SJCRH30 (cell line): ENCODE results near the gene ASXL1. TPM values are rescaled to one million over a fixed set of nuclear protein-coding genes. Genes with fewer than 3 reads are reported as not detected.
A peak's percentile ranks its signal among the peaks of the same experiment; 100 is the strongest.

Experiments used
- DNase-seq, 2 experiments: peaks; one replicate each; pipeline ENCODE4 v3.0.0-alpha.2; 2015 to 2020
- H3K27ac ChIP-seq: fragments of 250-450 bp; sonication (Bioruptor Pico); 2 replicates; pipeline ENCODE4 v1.5.1; 2020; ENCODE audit warnings: mild to moderate bottlenecking, moderate library complexity
- H3K27me3 ChIP-seq: fragments of 250-450 bp; sonication (Bioruptor Pico); 2 replicates; pipeline ENCODE4 v1.5.1; 2020; ENCODE audit warnings: mild to moderate bottlenecking, moderate library complexity
- H3K36me3 ChIP-seq: fragments of 250-450 bp; sonication (Bioruptor Pico); 2 replicates; pipeline ENCODE4 v1.5.1; 2020; ENCODE audit warnings: mild to moderate bottlenecking, moderate library complexity
- H3K4me1 ChIP-seq: fragments of 250-450 bp; sonication (Bioruptor Pico); 2 replicates; pipeline ENCODE4 v1.5.1; 2020; ENCODE audit warnings: mild to moderate bottlenecking, moderate library complexity
- H3K4me3 ChIP-seq: fragments of 250-450 bp; sonication (Bioruptor Pico); 2 replicates; pipeline ENCODE4 v1.5.1; 2020; ENCODE audit warnings: mild to moderate bottlenecking, moderate library complexity
- H3K9me3 ChIP-seq: fragments of 250-450 bp; sonication (Bioruptor Pico); replicated peaks from 2 replicates; pipeline ENCODE4 v1.5.1; 2020; ENCODE audit warnings: mild to moderate bottlenecking, moderate library complexity
- total RNA-seq: library from RNA; depleted of rRNA; stranded (reverse); fragments of >200 nt; shearing (Covaris generic); gene quantifications from 2 replicates; pipeline ENCODE4 v1.2.3, GENCODE V29; 2014

ASXL1 gene
- total RNA-seq, 1 experiment from 2014 or later = 56.0 TPM

DNA sequence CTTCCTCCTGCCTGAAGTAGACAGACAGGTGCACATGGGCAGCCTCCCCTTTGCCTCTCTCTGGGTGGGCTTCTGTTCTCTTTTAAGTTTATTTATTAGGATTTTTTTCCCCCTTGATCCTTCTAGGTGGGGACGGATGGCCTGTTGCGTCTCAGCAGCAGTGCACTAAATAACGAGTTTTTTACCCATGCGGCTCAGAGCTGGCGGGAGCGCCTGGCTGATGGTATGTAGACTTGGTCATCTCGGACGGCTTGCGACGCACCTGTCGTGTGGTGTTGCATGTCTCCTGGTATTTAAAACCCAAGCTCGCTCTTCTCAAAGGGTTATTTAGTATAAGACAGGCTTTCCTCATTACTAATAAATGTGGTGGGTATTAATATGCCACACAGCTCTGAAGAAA, 73.3 kb downstream of the ASXL1 start:
- no peaks in the 10 kb centered on the region for H3K4me1 ChIP-seq

DNA sequence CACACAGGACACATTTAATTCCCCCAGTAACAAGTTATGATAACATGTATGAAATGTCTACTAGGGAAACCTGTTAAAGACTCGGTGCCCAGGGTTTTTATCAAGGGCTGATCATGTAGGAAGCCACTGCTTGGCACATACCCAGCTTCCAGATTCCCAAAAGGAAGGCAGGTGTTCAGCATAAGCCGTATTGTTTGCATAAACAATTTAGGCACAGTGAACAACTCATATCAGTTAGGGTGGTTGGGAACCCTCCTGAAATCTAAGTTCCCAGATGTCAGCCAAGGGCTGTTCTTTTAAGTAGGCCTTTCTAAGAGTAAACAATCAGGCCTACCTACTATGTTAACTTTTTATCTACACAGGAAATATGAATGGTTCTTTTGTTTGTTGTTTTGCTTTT, 74.1 kb downstream of the ASXL1 start:
- DNase-seq = no peak
- Histone ChIP-seq H3K4me1 (no peaks in the 10 kb centered on the region), H3K27ac (no peak overlapping the region), H3K27me3 (no peaks in the 10 kb centered on the region), H3K36me3 (peaks cover 92% of the 10 kb centered on the region), H3K9me3 (no peaks in the 10 kb centered on the region), H3K4me3 (no peak overlapping the region)

More for the DNA sequence above, 73.3 kb downstream of the ASXL1 start:
- Histone ChIP-seq H3K36me3 (peaks cover 89% of the 10 kb centered on the region), H3K4me3 (no peak overlapping the region), H3K9me3 (no peaks in the 10 kb centered on the region), H3K27ac (no peak overlapping the region), H3K27me3 (no peaks in the 10 kb centered on the region)
- no peak for DNase-seq

DNA sequence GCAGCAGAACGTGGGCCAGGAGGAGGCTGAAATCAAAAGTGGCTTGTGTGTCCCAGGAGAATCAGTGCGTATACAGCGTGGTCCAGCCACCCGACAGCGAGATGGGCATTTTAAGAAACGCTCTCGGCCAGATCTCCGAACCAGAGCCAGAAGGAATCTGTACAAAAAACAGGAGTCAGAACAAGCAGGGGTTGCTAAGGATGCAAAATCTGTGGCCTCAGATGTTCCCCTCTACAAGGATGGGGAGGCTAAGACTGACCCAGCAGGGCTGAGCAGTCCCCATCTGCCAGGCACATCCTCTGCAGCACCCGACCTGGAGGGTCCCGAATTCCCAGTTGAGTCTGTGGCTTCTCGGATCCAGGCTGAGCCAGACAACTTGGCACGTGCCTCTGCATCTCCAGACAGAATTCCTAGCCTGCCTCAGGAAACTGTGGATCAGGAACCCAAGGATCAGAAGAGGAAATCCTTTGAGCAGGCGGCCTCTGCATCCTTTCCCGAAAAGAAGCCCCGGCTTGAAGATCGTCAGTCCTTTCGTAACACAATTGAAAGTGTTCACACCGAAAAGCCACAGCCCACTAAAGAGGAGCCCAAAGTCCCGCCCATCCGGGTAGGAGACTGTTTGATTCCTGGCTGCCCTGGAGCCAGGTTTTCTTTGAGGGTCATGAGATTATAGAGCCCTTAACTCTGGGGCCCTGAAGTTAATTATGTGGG, 75.3 kb downstream of the ASXL1 start:
- Histone ChIP-seq H3K9me3 (no peaks in the 10 kb centered on the region), H3K27me3 (no peaks in the 10 kb centered on the region), H3K4me3 (no peak overlapping the region), H3K36me3 (peaks cover 95% of the 10 kb centered on the region), H3K27ac (no peak overlapping the region), H3K4me1 (no peaks in the 10 kb centered on the region)
- DNase-seq = no peak

DNA sequence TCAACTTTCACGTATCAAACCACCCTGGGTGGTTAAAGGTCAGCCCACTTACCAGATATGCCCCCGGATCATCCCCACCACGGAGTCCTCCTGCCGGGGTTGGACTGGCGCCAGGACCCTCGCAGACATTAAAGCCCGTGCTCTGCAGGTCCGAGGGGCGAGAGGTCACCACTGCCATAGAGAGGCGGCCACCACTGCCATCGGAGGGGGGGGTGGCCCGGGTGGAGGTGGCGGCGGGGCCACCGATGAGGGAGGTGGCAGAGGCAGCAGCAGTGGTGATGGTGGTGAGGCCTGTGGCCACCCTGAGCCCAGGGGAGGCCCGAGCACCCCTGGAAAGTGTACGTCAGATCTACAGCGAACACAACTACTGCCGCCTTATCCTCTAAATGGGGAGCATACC, 76.3 kb downstream of the ASXL1 start:
- peaks cover 96% of the 10 kb centered on the region for H3K36me3 ChIP-seq
- H3K27me3 ChIP-seq = no peaks in the 10 kb centered on the region
- no peaks in the 10 kb centered on the region for H3K4me1 ChIP-seq
- no peak for DNase-seq
- no peak overlapping the region for H3K4me3 ChIP-seq
- H3K27ac ChIP-seq = no peak overlapping the region
- no peaks in the 10 kb centered on the region for H3K9me3 ChIP-seq

DNA sequence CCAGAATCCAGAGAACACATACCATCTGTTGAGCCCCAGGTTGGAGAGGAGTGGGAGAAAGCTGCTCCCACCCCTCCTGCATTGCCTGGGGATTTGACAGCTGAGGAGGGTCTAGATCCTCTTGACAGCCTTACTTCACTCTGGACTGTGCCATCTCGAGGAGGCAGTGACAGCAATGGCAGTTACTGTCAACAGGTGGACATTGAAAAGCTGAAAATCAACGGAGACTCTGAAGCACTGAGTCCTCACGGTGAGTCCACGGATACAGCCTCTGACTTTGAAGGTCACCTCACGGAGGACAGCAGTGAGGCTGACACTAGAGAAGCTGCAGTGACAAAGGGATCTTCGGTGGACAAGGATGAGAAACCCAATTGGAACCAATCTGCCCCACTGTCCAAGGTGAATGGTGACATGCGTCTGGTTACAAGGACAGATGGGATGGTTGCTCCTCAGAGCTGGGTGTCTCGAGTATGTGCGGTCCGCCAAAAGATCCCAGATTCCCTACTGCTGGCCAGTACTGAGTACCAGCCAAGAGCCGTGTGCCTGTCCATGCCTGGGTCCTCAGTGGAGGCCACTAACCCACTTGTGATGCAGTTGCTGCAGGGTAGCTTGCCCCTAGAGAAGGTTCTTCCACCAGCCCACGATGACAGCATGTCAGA, 77.4 kb downstream of the ASXL1 start:
- Histone ChIP-seq H3K9me3 (no peaks in the 10 kb centered on the region), H3K4me1 (no peaks in the 10 kb centered on the region), H3K36me3 (peaks cover 91% of the 10 kb centered on the region), H3K27me3 (no peaks in the 10 kb centered on the region), H3K27ac (no peak overlapping the region), H3K4me3 (no peak overlapping the region)
- DNase-seq = no peak

DNA sequence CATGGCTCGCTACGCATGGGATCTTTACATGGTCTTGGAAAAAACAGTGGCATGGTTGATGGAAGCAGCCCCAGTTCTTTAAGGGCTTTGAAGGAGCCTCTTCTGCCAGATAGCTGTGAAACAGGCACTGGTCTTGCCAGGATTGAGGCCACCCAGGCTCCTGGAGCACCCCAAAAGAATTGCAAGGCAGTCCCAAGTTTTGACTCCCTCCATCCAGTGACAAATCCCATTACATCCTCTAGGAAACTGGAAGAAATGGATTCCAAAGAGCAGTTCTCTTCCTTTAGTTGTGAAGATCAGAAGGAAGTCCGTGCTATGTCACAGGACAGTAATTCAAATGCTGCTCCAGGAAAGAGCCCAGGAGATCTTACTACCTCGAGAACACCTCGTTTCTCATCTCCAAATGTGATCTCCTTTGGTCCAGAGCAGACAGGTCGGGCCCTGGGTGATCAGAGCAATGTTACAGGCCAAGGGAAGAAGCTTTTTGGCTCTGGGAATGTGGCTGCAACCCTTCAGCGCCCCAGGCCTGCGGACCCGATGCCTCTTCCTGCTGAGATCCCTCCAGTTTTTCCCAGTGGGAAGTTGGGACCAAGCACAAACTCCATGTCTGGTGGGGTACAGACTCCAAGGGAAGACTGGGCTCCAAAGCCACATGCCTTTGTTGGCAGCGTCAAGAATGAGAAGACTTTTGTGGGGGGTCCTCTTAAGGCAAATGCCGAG, 78.2 kb downstream of the ASXL1 start:
- Histone ChIP-seq H3K9me3 (no peaks in the 10 kb centered on the region), H3K36me3 (peaks cover 84% of the 10 kb centered on the region), H3K4me1 (no peaks in the 10 kb centered on the region), H3K27ac (no peak overlapping the region), H3K27me3 (no peaks in the 10 kb centered on the region), H3K4me3 (no peak overlapping the region)
- DNase-seq = no peak

DNA sequence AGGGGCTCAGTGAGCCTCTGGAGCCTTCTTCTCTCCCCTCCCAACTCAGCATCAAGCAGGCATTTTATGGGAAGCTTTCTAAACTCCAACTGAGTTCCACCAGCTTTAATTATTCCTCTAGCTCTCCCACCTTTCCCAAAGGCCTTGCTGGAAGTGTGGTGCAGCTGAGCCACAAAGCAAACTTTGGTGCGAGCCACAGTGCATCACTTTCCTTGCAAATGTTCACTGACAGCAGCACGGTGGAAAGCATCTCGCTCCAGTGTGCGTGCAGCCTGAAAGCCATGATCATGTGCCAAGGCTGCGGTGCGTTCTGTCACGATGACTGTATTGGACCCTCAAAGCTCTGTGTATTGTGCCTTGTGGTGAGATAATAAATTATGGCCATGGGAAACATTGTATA, 78.8 kb downstream of the ASXL1 start:
- no peaks in the 10 kb centered on the region for H3K27me3 ChIP-seq
- no peaks in the 10 kb centered on the region for H3K4me1 ChIP-seq
- no peak overlapping the region for H3K4me3 ChIP-seq
- H3K9me3 ChIP-seq = no peaks in the 10 kb centered on the region
- H3K36me3 ChIP-seq = peaks cover 80% of the 10 kb centered on the region
- no peak for DNase-seq
- H3K27ac ChIP-seq = no peak overlapping the region

DNA sequence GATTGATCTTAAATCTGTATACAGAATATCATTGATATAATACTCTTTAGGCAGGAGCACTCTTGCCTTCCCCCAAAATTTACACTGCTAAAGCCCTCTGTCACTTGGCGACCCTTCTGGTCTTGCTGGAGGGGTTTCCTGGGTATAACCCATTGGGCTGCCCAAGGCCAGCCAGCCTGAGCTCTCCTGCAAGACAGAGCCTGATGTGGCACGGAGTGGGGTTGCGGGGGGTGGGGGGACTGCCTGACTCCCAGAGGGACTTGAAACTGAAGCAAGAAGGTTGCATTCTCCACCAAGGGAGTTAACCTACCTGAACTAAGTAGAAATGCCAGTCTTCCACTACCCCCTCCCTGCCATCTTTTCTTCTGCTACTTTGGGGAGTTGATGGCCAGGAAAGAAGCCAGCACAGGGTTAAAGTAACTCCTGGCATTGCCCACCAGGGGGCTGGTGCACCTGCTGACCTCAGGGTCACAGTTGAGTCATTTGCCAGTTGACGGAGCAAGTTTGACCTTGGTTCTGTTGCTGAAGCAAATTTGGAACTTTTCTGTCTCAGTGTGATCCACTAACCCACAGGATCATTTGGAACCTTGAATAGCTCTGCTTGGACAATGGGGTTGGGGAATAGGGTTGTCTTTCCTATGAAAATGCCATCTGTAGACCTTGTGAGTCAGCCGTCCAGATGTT, 79.4 kb downstream of the ASXL1 start:
- DNase-seq = peak in 1 of 2 experiments; percentile 1
- Histone ChIP-seq H3K4me1 (no peaks in the 10 kb centered on the region), H3K4me3 (no peak overlapping the region), H3K27ac (no peak overlapping the region), H3K27me3 (no peaks in the 10 kb centered on the region), H3K36me3 (peaks cover 76% of the 10 kb centered on the region), H3K9me3 (no peaks in the 10 kb centered on the region)

DNA sequence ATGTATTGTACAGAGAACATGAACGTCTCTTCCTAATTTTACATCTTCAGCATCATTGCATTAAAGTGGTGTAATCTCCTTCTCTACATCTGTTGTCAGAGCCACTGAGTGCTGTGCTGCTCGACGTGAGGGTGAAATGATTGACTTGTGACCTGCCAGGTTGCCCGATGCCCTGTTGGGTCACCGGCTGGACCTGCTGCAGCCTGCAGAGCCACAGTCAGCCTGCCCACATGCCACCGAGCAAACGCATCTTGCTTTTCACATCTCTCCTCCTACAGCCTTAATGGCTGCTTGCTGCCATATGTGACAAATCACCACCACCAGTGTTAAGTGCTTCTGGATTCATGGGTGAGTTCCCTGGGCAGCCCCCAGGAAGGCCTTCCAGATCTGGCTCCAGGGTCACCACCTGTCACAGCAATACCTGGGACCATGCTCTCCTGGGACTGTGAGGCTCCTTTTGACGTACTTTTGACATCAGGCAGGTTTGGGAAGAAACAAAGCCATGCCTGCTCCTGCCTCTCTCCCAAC, 80.3 kb downstream of the ASXL1 start:
- Histone ChIP-seq H3K36me3 (peaks cover 67% of the 10 kb centered on the region), H3K4me3 (no peak overlapping the region), H3K27ac (no peak overlapping the region), H3K4me1 (no peaks in the 10 kb centered on the region), H3K27me3 (no peaks in the 10 kb centered on the region), H3K9me3 (no peaks in the 10 kb centered on the region)
- peak in 1 of 2 experiments; percentile 0 for DNase-seq

DNA sequence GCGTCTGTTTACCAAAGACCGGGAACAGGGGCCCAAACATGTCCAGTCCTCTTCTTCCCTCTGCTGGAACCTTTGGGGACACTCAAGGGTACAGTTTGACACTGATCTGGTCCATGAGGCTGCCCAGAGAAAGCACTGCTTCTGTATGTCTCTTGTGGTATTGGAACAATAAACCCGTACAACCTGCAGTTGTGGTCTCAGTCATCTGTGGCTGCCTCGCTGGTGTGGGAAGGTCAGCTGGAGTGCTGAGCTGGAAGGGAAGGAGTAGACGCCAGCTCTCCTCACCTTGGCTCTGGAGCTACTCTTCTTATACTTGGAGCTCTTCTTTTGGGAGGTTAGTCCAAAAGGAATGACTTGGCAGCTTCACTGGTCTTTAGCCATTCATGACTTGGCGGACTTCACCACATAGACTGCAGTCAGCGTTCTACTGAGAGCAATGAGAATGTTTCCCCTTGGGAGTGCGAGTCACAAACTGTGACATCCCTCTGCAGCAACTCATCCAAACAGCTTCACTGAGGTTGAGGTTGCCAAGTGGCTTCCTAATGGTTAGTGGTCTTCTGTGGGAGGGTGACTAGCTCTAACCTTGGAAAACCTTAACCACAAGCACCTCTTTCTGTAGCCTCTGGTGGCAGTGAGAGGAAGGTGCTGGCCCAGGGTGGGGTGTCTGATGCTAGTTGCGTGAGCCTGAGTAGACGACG, 81.2 kb downstream of the ASXL1 start:
- DNase-seq = peak in 1 of 2 experiments; percentile 0
- no peaks in the 10 kb centered on the region for H3K9me3 ChIP-seq
- H3K27me3 ChIP-seq = no peaks in the 10 kb centered on the region
- H3K4me3 ChIP-seq = no peak overlapping the region
- no peaks in the 10 kb centered on the region for H3K4me1 ChIP-seq
- no peak overlapping the region for H3K27ac ChIP-seq
- peaks cover 58% of the 10 kb centered on the region for H3K36me3 ChIP-seq

DNA sequence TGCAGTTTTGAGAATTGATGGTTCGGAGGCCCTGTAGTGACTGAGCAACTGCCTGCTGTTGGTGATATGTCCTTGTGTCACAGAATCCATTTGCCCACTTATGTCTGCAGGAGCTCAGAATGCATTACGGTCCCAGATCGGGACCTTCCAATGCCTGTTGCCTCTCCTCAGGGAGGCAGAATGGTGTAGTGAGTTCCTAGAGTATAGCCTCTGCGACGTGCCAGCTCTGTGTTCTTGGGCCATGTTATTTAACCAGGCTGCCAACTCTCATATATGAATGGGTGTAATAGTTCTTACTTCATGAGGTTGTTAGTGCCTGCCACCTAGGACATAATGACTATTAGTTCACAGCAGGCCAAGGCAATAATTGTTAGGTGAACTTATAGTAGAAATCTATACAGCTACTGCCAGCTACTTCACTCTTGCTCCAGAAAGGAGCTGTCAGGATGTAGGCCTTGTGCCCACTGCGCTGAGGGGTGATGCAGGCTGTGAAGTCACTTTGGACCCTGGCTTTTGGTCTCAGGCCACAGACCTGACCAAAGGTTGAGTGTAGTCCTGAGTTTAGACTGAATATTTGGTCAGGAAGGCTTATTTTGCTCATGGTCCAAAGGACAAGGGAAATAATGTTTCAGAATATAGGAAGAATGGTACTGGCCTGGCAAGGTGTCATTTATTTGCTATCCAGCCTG, 82.1 kb downstream of the ASXL1 start:
- H3K27ac ChIP-seq = no peak overlapping the region
- no peaks in the 10 kb centered on the region for H3K4me1 ChIP-seq
- no peak for DNase-seq
- H3K4me3 ChIP-seq = no peak overlapping the region
- no peaks in the 10 kb centered on the region for H3K9me3 ChIP-seq
- H3K36me3 ChIP-seq = peaks cover 51% of the 10 kb centered on the region
- no peaks in the 10 kb centered on the region for H3K27me3 ChIP-seq

DNA sequence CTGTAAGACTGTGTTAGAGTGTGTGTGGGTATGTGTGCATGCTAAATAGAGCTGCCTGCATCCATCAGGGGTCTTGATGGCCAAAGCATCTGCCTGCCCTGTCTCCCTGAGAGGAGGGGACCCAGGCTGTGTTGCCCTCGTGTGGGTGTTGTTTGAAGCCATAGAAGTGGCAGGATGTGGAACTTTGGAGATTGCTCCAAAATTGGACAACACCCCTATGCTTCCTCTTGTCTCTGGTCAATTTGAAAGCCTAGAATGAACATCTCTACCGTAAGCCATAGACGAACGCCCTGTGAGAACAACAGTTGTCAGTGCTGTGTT, 82.6 kb downstream of the ASXL1 start:
- peak in 1 of 2 experiments; percentile 1 for DNase-seq
- no peaks in the 10 kb centered on the region for H3K27me3 ChIP-seq
- peaks cover 46% of the 10 kb centered on the region for H3K36me3 ChIP-seq
- no peaks in the 10 kb centered on the region for H3K9me3 ChIP-seq
- no peaks in the 10 kb centered on the region for H3K4me1 ChIP-seq
- H3K27ac ChIP-seq = no peak overlapping the region
- H3K4me3 ChIP-seq = no peak overlapping the region

DNA sequence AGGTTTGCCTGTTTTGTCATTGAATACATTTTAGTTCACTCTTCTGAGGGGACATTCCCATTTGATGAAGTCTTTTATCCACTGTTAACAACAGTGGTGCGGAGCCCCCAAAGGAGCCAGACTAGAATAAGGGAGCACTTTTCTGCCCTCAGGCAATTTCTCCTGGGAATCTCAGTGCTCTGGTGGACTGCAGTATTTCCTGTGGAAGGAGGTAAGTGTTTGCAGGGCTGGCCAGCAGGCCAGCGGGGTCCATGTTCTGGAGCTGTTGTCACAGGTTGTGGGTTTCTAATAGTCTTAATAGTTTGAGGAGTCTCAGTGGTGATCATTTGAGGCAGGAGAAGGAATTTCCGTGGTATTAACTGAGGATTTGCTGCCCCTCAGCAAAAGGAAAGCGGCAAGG, 83.5 kb downstream of the ASXL1 start:
- no peak overlapping the region for H3K4me3 ChIP-seq
- H3K27ac ChIP-seq = no peak overlapping the region
- H3K27me3 ChIP-seq = no peaks in the 10 kb centered on the region
- no peaks in the 10 kb centered on the region for H3K9me3 ChIP-seq
- DNase-seq = no peak
- no peaks in the 10 kb centered on the region for H3K4me1 ChIP-seq
- H3K36me3 ChIP-seq = peaks cover 37% of the 10 kb centered on the region
